HepG2 (cell line): Measurements from ENCODE around the gene MEG3. TPM values are rescaled to one million over a fixed set of nuclear protein-coding genes. Genes with fewer than 3 reads are reported as not detected.

Experiments used
- ATAC-seq: fragments of 200-7000 bp; cut with Tn5 transposase; 3 replicates; pipeline ENCODE4 v1.9.1; 2020; ENCODE audit warnings: mild to moderate bottlenecking, moderate library complexity
- BruUV-seq: library from RNA; stranded (reverse); fragments of 400-500 nt; replicated peaks from 2 replicates; lab custom pipeline; 2021; lab: Mats Ljungman, UMichigan
- CTCF ChIA-PET: fragments of 300-600 bp; formaldehyde crosslinking; extraction: SDS; loops from one replicate; lab custom pipeline; 2021; ENCODE audit warnings: low total read pairs, inconsistent platforms, low intra/inter-chr PET ratio; lab: Yijun Ruan, JAX
- POLR2A ChIA-PET: fragments of 350-600 bp; sonication (Branson Sonifier 250); formaldehyde crosslinking; loops from one replicate; lab custom pipeline; 2020; ENCODE audit warnings: antibody characterized with exemption, inconsistent platforms; lab: Yijun Ruan, JAX
- DNase-seq: peaks from one replicate; pipeline ENCODE4 v3.0.0-alpha.2; 2015; ENCODE audit warnings: low spot score
- FAIRE-seq: peaks from 3 replicates; lab custom pipeline; 2011; peaks lifted over from hg19 to GRCh38; lab: Jason Lieb, UNC
- H2AFZ ChIP-seq: one replicate; pipeline ENCODE4 v1.6.1; 2011; ENCODE audit warnings: low read length, inconsistent platforms
- H3K27ac ChIP-seq: fragments of 300-600 bp; 3 replicates; pipeline ENCODE4 v1.8.0; 2011; ENCODE audit warnings: mixed run types, mild to moderate bottlenecking, mixed read lengths, low read length, inconsistent platforms; ENCODE audit not compliant: insufficient read depth; ENCODE audit errors: extremely low read length
- H3K27me3 ChIP-seq, 2 experiments: fragments of 200-600 bp in 1 of 2; 2 replicates in 1 of 2; 3 replicates in 1 of 2; pipeline versions ENCODE4 v1.6.0 to v1.8.0; 2011; ENCODE audit warnings: low read length in 2 of 2, mild to moderate bottlenecking in 2 of 2, moderate library complexity in 2 of 2, inconsistent platforms in 1 of 2; ENCODE audit not compliant: insufficient read depth in 2 of 2, control insufficient read depth in 1 of 2
- H3K36me3 ChIP-seq, 2 experiments: fragments of 200-600 bp in 1 of 2; replicated peaks in 1 of 2; 2 replicates in 1 of 2; 3 replicates in 1 of 2; pipeline versions ENCODE4 v1.5.1 to v1.8.0; 2011; ENCODE audit warnings: low read length in 2 of 2, inconsistent platforms in 1 of 2; ENCODE audit not compliant: insufficient read depth in 2 of 2, control insufficient read depth in 1 of 2
- H3K4me1 ChIP-seq: 2 replicates; pipeline ENCODE4 v1.5.1; 2012; ENCODE audit warnings: low read length, inconsistent platforms; ENCODE audit not compliant: insufficient read depth
- H3K4me2 ChIP-seq: 2 replicates; pipeline ENCODE4 v1.6.0; 2011; ENCODE audit warnings: low read depth, low read length, inconsistent platforms
- H3K4me3 ChIP-seq, 3 experiments: fragments of 200-600 bp in 1 of 3; sonication (generic), shearing (Covaris generic) in 1 of 3; replicated peaks in 1 of 3; 2 replicates each; pipeline ENCODE4 v1.5.1; 2011 to 2016; ENCODE audit warnings: low read length in 3 of 3, inconsistent platforms in 2 of 3, low read depth in 2 of 3, mild to moderate bottlenecking in 2 of 3, control low read depth in 1 of 3, mixed read lengths in 1 of 3; ENCODE audit not compliant: insufficient read depth in 1 of 3
- H3K79me2 ChIP-seq: one replicate; pipeline ENCODE4 v1.6.1; 2011; ENCODE audit warnings: low read length, inconsistent platforms; ENCODE audit not compliant: insufficient read depth
- H3K9ac ChIP-seq: 2 replicates; pipeline ENCODE4 v1.6.0; 2011; ENCODE audit warnings: mild to moderate bottlenecking, low read depth, low read length, inconsistent platforms; ENCODE audit not compliant: insufficient read depth
- H3K9me3 ChIP-seq: 2 replicates; pipeline ENCODE4 v1.5.1; 2012; ENCODE audit warnings: mild to moderate bottlenecking, low read length
- H4K20me1 ChIP-seq: 2 replicates; pipeline ENCODE4 v1.6.0; 2011; ENCODE audit warnings: inconsistent platforms, mild to moderate bottlenecking, low read length, moderate library complexity; ENCODE audit not compliant: insufficient read depth
- ATAD3A ChIP-seq: sonication (generic); formaldehyde crosslinking; IDR thresholded peaks from 2 replicates; pipeline ENCODE4 v1.4.0; 2020; ENCODE audit warnings: missing genetic modification reagents
- ATM ChIP-seq: fragments of 450-650 bp; IDR thresholded peaks from 2 replicates; pipeline ENCODE4 v1.7.1; 2017; ENCODE audit warnings: mild to moderate bottlenecking, borderline replicate concordance
- KDM5B ChIP-seq: sonication (generic); formaldehyde crosslinking; IDR thresholded peaks from 2 replicates; pipeline ENCODE4 v1.4.0; 2020; ENCODE audit warnings: missing genetic modification reagents, mild to moderate bottlenecking, borderline replicate concordance
- LRRFIP1 ChIP-seq: sonication (generic); formaldehyde crosslinking; conservative IDR thresholded peaks from 2 replicates; pipeline ENCODE4 v1.4.0; 2020; ENCODE audit warnings: missing genetic modification reagents
- MYC ChIP-seq: sonication (generic); formaldehyde crosslinking; IDR thresholded peaks from 2 replicates; pipeline ENCODE4 v1.9.0; 2021; ENCODE audit warnings: missing genetic modification reagents, borderline replicate concordance
- NFRKB ChIP-seq: fragments of 450-650 bp; IDR thresholded peaks from 2 replicates; pipeline ENCODE4 v1.6.1; 2017
- NFYC ChIP-seq: IDR thresholded peaks from 2 replicates; pipeline ENCODE4 v1.6.1; 2016; ENCODE audit warnings: missing genetic modification reagents, missing compliant biosample characterization
- RBFOX2 ChIP-seq: fragments of 200-400 bp; formaldehyde crosslinking; IDR thresholded peaks from 2 replicates; pipeline ENCODE4 v1.6.1; 2017; ENCODE audit warnings: low read depth, mild to moderate bottlenecking, low read length
- RFX5 ChIP-seq: IDR thresholded peaks from 2 replicates; pipeline ENCODE4 v1.6.1; 2011; ENCODE audit warnings: low read depth, low read length, improper control_type of control experiment
- SATB2 ChIP-seq: sonication (generic); formaldehyde crosslinking; IDR thresholded peaks from 2 replicates; pipeline ENCODE4 v1.5.0; 2020; ENCODE audit warnings: missing genetic modification reagents
- TSC22D2 ChIP-seq: sonication (generic); formaldehyde crosslinking; IDR thresholded peaks from 2 replicates; pipeline ENCODE4 v1.5.1; 2020; ENCODE audit warnings: missing genetic modification reagents, mild to moderate bottlenecking, borderline replicate concordance
- ZNF317 ChIP-seq: sonication (generic); formaldehyde crosslinking; IDR thresholded peaks from 2 replicates; pipeline ENCODE4 v1.5.0; 2020; ENCODE audit warnings: mild to moderate bottlenecking, missing genetic modification reagents
- ZNF484 ChIP-seq: sonication (generic); formaldehyde crosslinking; IDR thresholded peaks from 2 replicates; pipeline ENCODE4 v1.5.1; 2020; ENCODE audit warnings: mild to moderate bottlenecking, low read depth, missing genetic modification reagents, borderline replicate concordance
- ZNF672 ChIP-seq: sonication (generic); formaldehyde crosslinking; IDR thresholded peaks from 2 replicates; pipeline ENCODE4 v1.8.1; 2022; ENCODE audit warnings: missing genetic modification reagents
- ZNF839 ChIP-seq: sonication (generic); formaldehyde crosslinking; IDR thresholded peaks from 2 replicates; pipeline ENCODE4 v1.4.0; 2020; ENCODE audit warnings: missing genetic modification reagents, mild to moderate bottlenecking, borderline replicate concordance
- WGBS: methylation state at CpG from one replicate; pipeline ENCODE4 v1.1.6; 2017; ENCODE audit warnings: low lambda C conversion rate; 5-methylcytosine and 5-hydroxymethylcytosine counted together
- in situ Hi-C: cut with HindIII; loops from 2 replicates; pipeline ENCODE4 v1.10.0; 2017; ENCODE audit warnings: low pct_unique_long_range_greater_than_20kb; ENCODE audit not compliant: extremely low pct_ligation_motif_present
- intact Hi-C: fragments of 100-400 bp; cut with micrococcal nuclease; formaldehyde crosslinking; loops from one replicate; pipeline ENCODE4 v1.10.0; 2022; ENCODE audit not compliant: unreplicated experiment
- polyA plus RNA-seq, 8 experiments: library from polyadenylated mRNA; depleted of rRNA in 3 of 8; stranded (reverse) in 7 of 8; unstranded in 1 of 8; fragments of >200 nt; fragmentation: Illumina TruSeq in 4 of 8; extraction: Trizol in 4 of 8; gene quantifications; 2 replicates each; pipeline versions ENCODE4 v1.2.1 to v1.2.3, GENCODE V29; 2011 to 2016; ENCODE audit warnings: low read depth in 4 of 8, missing spikeins in 1 of 8, mixed read lengths in 1 of 8; ENCODE audit not compliant: insufficient read depth in 1 of 8
- total RNA-seq, 5 experiments: library from RNA; depleted of rRNA; stranded (reverse); fragments of >200 nt; fragmentation: Illumina TruSeq; extraction: Trizol; gene quantifications; 2 replicates each; pipeline ENCODE4 v1.2.3, GENCODE V29; 2016; ENCODE audit warnings: low read depth in 1 of 5
- TF ChIP-seq, protein P1 (sequence below): sonication (generic); formaldehyde crosslinking; IDR thresholded peaks from 2 replicates; pipeline ENCODE4 v1.8.1; 2023; ENCODE audit warnings: mild to moderate bottlenecking, inconsistent platforms, moderate library complexity, missing genetic modification reagents, borderline replicate concordance
- TF ChIP-seq, protein P2 (sequence below): sonication (generic); formaldehyde crosslinking; IDR thresholded peaks from 2 replicates; pipeline ENCODE4 v1.4.0; 2020; ENCODE audit warnings: missing genetic modification reagents, borderline replicate concordance
- TF ChIP-seq, protein P3 (sequence below): sonication (generic); formaldehyde crosslinking; IDR thresholded peaks from 2 replicates; pipeline ENCODE4 v1.5.1; 2020; ENCODE audit warnings: mild to moderate bottlenecking, moderate library complexity, missing genetic modification reagents

Gene MEG3
- total and polyA plus RNA-seq, 2 of the 13 experiments (the other 11 are each of a cell fraction or from before 2014, with no cell fraction given) = 0.17 TPM; not detected in 1

DNA sequence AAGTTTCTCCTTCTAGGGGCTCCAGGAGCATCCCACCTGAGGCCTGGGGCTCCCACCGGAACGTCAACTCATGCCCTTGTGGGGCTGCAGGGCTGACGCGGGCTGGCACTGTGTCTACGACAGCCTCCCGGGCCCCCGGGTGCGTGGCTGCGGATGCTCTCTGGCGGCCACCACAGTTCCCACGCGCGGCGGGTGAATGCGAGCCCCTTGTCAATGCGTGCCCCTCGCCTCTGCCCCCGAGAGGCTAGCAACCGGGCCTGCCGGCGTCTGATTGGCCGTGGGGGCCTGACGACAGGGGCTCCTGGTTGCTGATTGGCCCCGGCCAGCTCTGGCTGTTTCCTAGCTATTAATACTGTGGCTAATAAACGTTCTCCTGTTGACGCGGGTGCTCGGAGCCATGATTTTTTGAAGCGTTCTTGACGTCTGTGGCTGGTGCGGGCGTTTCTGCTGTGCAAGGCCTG, 1.8 kb upstream of the MEG3 start:
- H3K79me2 ChIP-seq = no peaks in the 10 kb centered on the region
- no peaks in the 10 kb centered on the region for H3K27me3 ChIP-seq
- H3K9ac ChIP-seq = no peak overlapping the region
- H4K20me1 ChIP-seq = no peaks in the 10 kb centered on the region
- H3K4me3 ChIP-seq = no peak overlapping the region
- no peak overlapping the region for H2AFZ ChIP-seq
- no peaks in the 10 kb centered on the region for H3K36me3 ChIP-seq
- H3K4me1 ChIP-seq = peaks cover 53% of the 10 kb centered on the region
- ATAC-seq (no peak), FAIRE-seq (no peak), DNase-seq (no peak)
- H3K27ac ChIP-seq = no peak overlapping the region
- ChIA-PET POLR2A (no interaction called here), CTCF (no interaction called here)
- WGBS = 100% methylated on average over 11 of the region's 32 CpGs
- H3K9me3 ChIP-seq = peaks cover 4% of the 10 kb centered on the region; the same call in 1 of the 2 replicates
- BruUV-seq = no TSS peak
- intact Hi-C loops (no loop called here), in situ Hi-C loops (no loop called here)
- H3K4me2 ChIP-seq = no peak overlapping the region
- TF ChIP-seq RFX5 (peak; percentile 88), ZNF317 (CRISPR knock-in tag) (no peak), TSC22D2 (CRISPR knock-in tag) (no peak), ATM (no peak), ATAD3A (CRISPR knock-in tag) (no peak), NFRKB (no peak), KDM5B (CRISPR knock-in tag) (0 out of 2 replicates have a peak, but pooled peaks have one; percentile 24), SATB2 (no peak), RBFOX2 (0 out of 2 replicates have a peak, but pooled peaks have one; percentile 21), ZNF484 (CRISPR knock-in tag) (no peak), ZNF672 (CRISPR knock-in tag) (no peak), NFYC (CRISPR knock-in tag) (peak; percentile 45; the same call in 1 of the 2 replicates), MYC (CRISPR knock-in tag) (no peak), LRRFIP1 (CRISPR knock-in tag) (no peak), ZNF839 (no peak)
- TF ChIP-seq, protein P1, sequence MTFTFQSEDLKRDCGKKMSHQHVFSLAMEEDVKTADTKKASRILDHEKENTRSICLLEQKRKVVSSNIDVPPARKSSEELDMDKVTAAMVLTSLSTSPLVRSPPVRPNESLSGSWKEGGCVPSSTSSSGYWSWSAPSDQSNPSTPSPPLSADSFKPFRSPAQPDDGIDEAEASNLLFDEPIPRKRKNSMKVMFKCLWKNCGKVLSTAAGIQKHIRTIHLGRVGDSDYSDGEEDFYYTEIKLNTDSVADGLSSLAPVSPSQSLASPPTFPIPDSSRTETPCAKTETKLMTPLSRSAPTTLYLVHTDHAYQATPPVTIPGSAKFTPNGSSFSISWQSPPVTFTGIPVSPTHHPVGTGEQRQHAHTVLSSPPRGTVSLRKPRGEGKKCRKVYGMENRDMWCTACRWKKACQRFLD = no peak
- TF ChIP-seq, protein P2, sequence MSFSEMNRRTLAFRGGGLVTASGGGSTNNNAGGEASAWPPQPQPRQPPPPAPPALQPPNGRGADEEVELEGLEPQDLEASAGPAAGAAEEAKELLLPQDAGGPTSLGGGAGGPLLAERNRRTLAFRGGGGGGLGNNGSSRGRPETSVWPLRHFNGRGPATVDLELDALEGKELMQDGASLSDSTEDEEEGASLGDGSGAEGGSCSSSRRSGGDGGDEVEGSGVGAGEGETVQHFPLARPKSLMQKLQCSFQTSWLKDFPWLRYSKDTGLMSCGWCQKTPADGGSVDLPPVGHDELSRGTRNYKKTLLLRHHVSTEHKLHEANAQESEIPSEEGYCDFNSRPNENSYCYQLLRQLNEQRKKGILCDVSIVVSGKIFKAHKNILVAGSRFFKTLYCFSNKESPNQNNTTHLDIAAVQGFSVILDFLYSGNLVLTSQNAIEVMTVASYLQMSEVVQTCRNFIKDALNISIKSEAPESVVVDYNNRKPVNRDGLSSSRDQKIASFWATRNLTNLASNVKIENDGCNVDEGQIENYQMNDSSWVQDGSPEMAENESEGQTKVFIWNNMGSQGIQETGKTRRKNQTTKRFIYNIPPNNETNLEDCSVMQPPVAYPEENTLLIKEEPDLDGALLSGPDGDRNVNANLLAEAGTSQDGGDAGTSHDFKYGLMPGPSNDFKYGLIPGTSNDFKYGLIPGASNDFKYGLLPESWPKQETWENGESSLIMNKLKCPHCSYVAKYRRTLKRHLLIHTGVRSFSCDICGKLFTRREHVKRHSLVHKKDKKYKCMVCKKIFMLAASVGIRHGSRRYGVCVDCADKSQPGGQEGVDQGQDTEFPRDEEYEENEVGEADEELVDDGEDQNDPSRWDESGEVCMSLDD (CRISPR knock-in tag) = no peak
- TF ChIP-seq, protein P3, sequence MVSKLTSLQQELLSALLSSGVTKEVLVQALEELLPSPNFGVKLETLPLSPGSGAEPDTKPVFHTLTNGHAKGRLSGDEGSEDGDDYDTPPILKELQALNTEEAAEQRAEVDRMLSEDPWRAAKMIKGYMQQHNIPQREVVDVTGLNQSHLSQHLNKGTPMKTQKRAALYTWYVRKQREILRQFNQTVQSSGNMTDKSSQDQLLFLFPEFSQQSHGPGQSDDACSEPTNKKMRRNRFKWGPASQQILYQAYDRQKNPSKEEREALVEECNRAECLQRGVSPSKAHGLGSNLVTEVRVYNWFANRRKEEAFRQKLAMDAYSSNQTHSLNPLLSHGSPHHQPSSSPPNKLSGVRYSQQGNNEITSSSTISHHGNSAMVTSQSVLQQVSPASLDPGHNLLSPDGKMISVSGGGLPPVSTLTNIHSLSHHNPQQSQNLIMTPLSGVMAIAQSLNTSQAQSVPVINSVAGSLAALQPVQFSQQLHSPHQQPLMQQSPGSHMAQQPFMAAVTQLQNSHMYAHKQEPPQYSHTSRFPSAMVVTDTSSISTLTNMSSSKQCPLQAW = no peak
